Endodermal cell (in vitro differentiated cells): ENCODE measurements around the gene KICS2. TPM values are rescaled to one million over a fixed set of nuclear protein-coding genes. Genes with fewer than 3 reads are reported as not detected.

Experiments used
- DNase-seq: peaks from one replicate; pipeline ENCODE4 v3.0.0-alpha.2; 2017
- H3K27ac ChIP-seq: 2 replicates; pipeline ENCODE4 v1.5.1; 2013; ENCODE audit warnings: mild to moderate bottlenecking, low read depth, low read length, moderate library complexity
- H3K27me3 ChIP-seq: 2 replicates; pipeline ENCODE4 v1.6.1; 2013; ENCODE audit warnings: mild to moderate bottlenecking, low read length, moderate library complexity; ENCODE audit not compliant: insufficient read depth, control insufficient read depth, poor library complexity, severe bottlenecking
- H3K36me3 ChIP-seq: 2 replicates; pipeline ENCODE4 v1.7.0; 2013; ENCODE audit warnings: mild to moderate bottlenecking, low read length, moderate library complexity; ENCODE audit not compliant: control insufficient read depth, insufficient read depth
- H3K4me1 ChIP-seq: one replicate; pipeline ENCODE4 v1.7.0; 2013; ENCODE audit warnings: low read length; ENCODE audit not compliant: control insufficient read depth, insufficient read depth
- H3K4me3 ChIP-seq: 2 replicates; pipeline ENCODE4 v1.5.1; 2013; ENCODE audit warnings: mild to moderate bottlenecking, low read length, moderate library complexity
- H3K9ac ChIP-seq: 2 replicates; pipeline ENCODE4 v1.6.1; 2013; ENCODE audit warnings: mild to moderate bottlenecking, low read length, moderate library complexity; ENCODE audit not compliant: poor library complexity, severe bottlenecking; ENCODE audit errors: extremely low read depth
- H3K9me3 ChIP-seq: 2 replicates; pipeline ENCODE4 v1.6.1; 2013; ENCODE audit warnings: mild to moderate bottlenecking, low read length, moderate library complexity; ENCODE audit not compliant: control insufficient read depth
- H3K27ac Mint-ChIP-seq: 2 replicates; pipeline ENCODE4 v1.8.0; 2020; ENCODE audit warnings: mixed read lengths
- H3K27me3 Mint-ChIP-seq: 2 replicates; pipeline ENCODE4 v1.8.0; 2021; ENCODE audit warnings: mild to moderate bottlenecking, mixed read lengths; ENCODE audit not compliant: insufficient read depth
- H3K36me3 Mint-ChIP-seq: 2 replicates; pipeline ENCODE4 v1.8.0; 2020; ENCODE audit warnings: low read depth, mixed read lengths
- H3K4me1 Mint-ChIP-seq: 2 replicates; pipeline ENCODE4 v1.8.0; 2020; ENCODE audit warnings: mixed read lengths
- H3K4me3 Mint-ChIP-seq: 2 replicates; pipeline ENCODE4 v1.8.0; 2020; ENCODE audit warnings: mild to moderate bottlenecking, moderate library complexity, mixed read lengths
- H3K9me3 Mint-ChIP-seq: 2 replicates; pipeline ENCODE4 v1.8.0; 2020; ENCODE audit warnings: mild to moderate bottlenecking, mixed read lengths
- CTCF ChIP-seq: fragments of 200-600 bp; sonication (generic); conservative IDR thresholded peaks from 2 replicates; pipeline ENCODE4 v1.5.0; 2021; ENCODE audit warnings: antibody characterized with exemption, mild to moderate bottlenecking
- WGBS, 2 experiments: methylation state at CpG; one replicate each; pipeline versions ENCODE4 v1.1.5 to v1.1.7; 2013; ENCODE audit warnings: missing lambda C conversion rate in 2 of 2, mixed read lengths in 1 of 2; ENCODE audit not compliant: insufficient coverage in 1 of 2, insufficient read length in 1 of 2; 5-methylcytosine and 5-hydroxymethylcytosine counted together
- total RNA-seq, 2 donors: library from RNA; stranded (reverse); fragmentation: NEBNext Ultra II Directional in 1 of 2; extraction: Animal tissue kit (Norgen Biotek cat#: 25700) in 1 of 2; gene quantifications; 2 replicates in 1 of 2; 3 replicates in 1 of 2; pipeline ENCODE4 v1.2.1, GENCODE V29; 2021

Gene KICS2
- total RNA-seq, 2 donors from 2014 or later: 8.0 to 16.6 TPM

GRCh38 chr12:64225626-64226025 lies 3.5 kb upstream of the KICS2 start:
- peaks cover 16% of the 10 kb centered on the region for H3K9me3 Mint-ChIP-seq
- no peak overlapping the region for H3K9ac ChIP-seq
- H3K4me1 Mint-ChIP-seq: peaks cover 10% of the 10 kb centered on the region
- no peak overlapping the region for H3K4me3 Mint-ChIP-seq
- TF ChIP-seq CTCF: no peak
- 56 to 60% methylated on average over 1 of the region's 2 CpGs for WGBS, 2 experiments
- no peaks in the 10 kb centered on the region for H3K9me3 ChIP-seq
- no peak overlapping the region for H3K27ac ChIP-seq
- peaks cover 4% of the 10 kb centered on the region for H3K27me3 Mint-ChIP-seq
- peaks cover 4% of the 10 kb centered on the region for H3K36me3 Mint-ChIP-seq
- H3K27me3 ChIP-seq: no peaks in the 10 kb centered on the region
- DNase-seq: no peak
- H3K36me3 ChIP-seq: no peaks in the 10 kb centered on the region
- H3K27ac Mint-ChIP-seq: no peak overlapping the region
- H3K4me3 ChIP-seq: no peak overlapping the region
- H3K4me1 ChIP-seq: no peaks in the 10 kb centered on the region

- H3K27ac Mint-ChIP-seq: peak overlapping the region; percentile 97
- 2 to 4% methylated on average over 3 to 16 of the region's 16 CpGs for WGBS, 2 experiments
- peak overlapping the region; percentile 92 for H3K4me3 ChIP-seq
- no peak for TF ChIP-seq CTCF
- peak overlapping the region; percentile 85 for H3K4me3 Mint-ChIP-seq
- H3K9me3 Mint-ChIP-seq: no peaks in the 10 kb centered on the region
- H3K4me1 Mint-ChIP-seq: peaks cover 34% of the 10 kb centered on the region
- no peaks in the 10 kb centered on the region for H3K9me3 ChIP-seq
- H3K4me1 ChIP-seq: peaks cover 2% of the 10 kb centered on the region
- no peaks in the 10 kb centered on the region for H3K27me3 ChIP-seq
- DNase-seq: peak; percentile 98
- peak overlapping the region; percentile 89 for H3K9ac ChIP-seq
- H3K36me3 ChIP-seq: no peaks in the 10 kb centered on the region
- no peaks in the 10 kb centered on the region for H3K36me3 Mint-ChIP-seq
- peaks cover under 1% of the 10 kb centered on the region for H3K27me3 Mint-ChIP-seq
- H3K27ac ChIP-seq: peak overlapping the region; percentile 77
These were observed 466 bp downstream of the KICS2 start for GRCh38 chr12:64221651-64222008.

GRCh38 chr12:64220046-64220445 lies 2.0 kb downstream of the KICS2 start:
- WGBS, 2 experiments: 90 to 100% methylated on average over 1 to 2 of the region's 3 CpGs
- Histone ChIP-seq H3K4me1 (peaks cover 2% of the 10 kb centered on the region), H3K9me3 (no peaks in the 10 kb centered on the region), H3K36me3 (no peaks in the 10 kb centered on the region), H3K27me3 (no peaks in the 10 kb centered on the region), H3K9ac (no peak overlapping the region), H3K4me3 (no peak overlapping the region), H3K27ac (no peak overlapping the region)
- no peak for TF ChIP-seq CTCF
- Mint-ChIP-seq H3K4me3 (no peak overlapping the region), H3K9me3 (no peaks in the 10 kb centered on the region), H3K36me3 (no peaks in the 10 kb centered on the region), H3K27ac (peak overlapping the region; percentile 78), H3K27me3 (no peaks in the 10 kb centered on the region), H3K4me1 (peaks cover 30% of the 10 kb centered on the region)
- DNase-seq: no peak
